Measurements from ENCODE around the gene FBXL15.

DNA sequence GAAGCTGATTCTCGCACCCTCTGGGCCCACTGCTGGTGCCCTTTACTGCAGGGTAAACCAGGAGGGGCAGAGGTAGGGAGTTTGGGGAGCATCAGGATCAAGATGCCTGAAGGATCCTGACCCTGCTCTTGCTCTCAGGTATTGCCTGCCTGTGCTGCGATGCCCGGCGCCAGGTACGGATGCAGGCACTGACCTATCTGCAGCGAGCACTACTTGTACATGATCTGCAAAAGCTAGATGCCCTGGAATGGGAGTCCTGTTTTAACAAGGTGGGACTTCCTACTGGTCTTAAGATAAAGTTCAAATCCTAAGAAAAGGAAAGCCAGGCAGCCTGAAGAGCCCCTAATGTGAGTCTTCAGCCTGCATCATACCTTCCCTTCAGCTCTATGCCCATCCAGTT lies 41.3 kb upstream of the FBXL15 start:
- no peak for TF ChIP-seq POLR2A (IDR thresholded peaks at IDR 0.05)
- TF ChIP-seq CTCF (IDR thresholded peaks at IDR 0.05) = no peak
